ENCODE data around the gene CENPW. TPM values are rescaled to one million over a fixed set of nuclear protein-coding genes. Genes with fewer than 3 reads are reported as not detected.

Gene CENPW
- total and polyA plus RNA-seq, 9 of the 15 experiments (the other 6 are each of a cell fraction or from before 2014, with no cell fraction given) = 48.7 to 285 (median 82.8) TPM

DNA sequence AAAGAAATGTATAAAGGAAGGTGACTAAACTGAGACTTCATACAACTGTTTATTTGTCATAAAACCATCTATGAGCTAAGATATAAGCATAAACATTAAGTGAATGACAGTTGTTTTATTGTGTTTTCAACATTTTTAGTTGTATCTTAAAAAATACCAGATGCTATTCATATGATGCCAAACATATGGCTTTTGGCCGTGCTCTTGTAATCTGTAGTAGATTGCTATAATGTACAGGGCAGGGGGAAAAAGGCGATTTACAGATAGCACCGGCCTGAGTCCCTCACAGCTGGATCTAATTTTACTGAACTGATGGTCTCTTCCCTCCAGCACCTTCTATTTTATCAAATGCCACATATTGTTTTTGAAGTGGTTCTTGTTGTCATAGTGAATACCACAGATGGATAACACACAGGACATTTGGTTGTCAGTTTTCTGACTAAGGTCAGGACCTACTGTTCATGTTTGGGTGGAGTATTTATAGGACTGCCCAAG is 48.2 kb downstream of the CENPW start:
- H3K4me3 ChIP-seq = no peak overlapping the region
- no TSS peak for BruUV-seq (replicated peaks)
- no peak for ATAC-seq
- CTCF ChIA-PET (ENCODE audit: low intra/inter-chr PET ratio) = no interaction called here
- H3K4me1 ChIP-seq (replicated peaks in 1 of 2; ENCODE audit: control insufficient read depth in 2 of 2, insufficient read depth in 2 of 2, low read length in 2 of 2) = no peaks in the 10 kb centered on the region
- H3K36me3 ChIP-seq (ENCODE audit: control insufficient read depth, insufficient read depth, low read length) = no peaks in the 10 kb centered on the region
- FAIRE-seq = no peak
- intact Hi-C loops (cut with micrococcal nuclease) (no loop called here), in situ Hi-C loops (cut with MboI) (no loop called here)
- no peak overlapping the region for H3K4me2 ChIP-seq (ENCODE audit: insufficient read depth, low read length)
- no peaks in the 10 kb centered on the region for H3K9me3 ChIP-seq (replicated peaks; ENCODE audit: control insufficient read depth, insufficient read depth, low read depth, low read length)
- H4K20me1 ChIP-seq (replicated peaks; ENCODE audit: control insufficient read depth, insufficient read depth, low read length) = no peaks in the 10 kb centered on the region
- POLR2A ChIA-PET = no interaction called here
- no peaks in the 10 kb centered on the region for H3K9me1 ChIP-seq (ENCODE audit: control insufficient read depth, insufficient read depth, low read length)
- H3K27ac ChIP-seq (ENCODE audit: extremely low read depth, low read depth, low read length) = no peak overlapping the region
- no peak for TF ChIP-seq BCL6 (CRISPR knock-in tag; IDR thresholded peaks at IDR 0.05)
- no peak for TF ChIP-seq ZNF766 (CRISPR knock-in tag; conservative IDR thresholded peaks at IDR 0.05)
- TF ChIP-seq EWSR1 (IDR thresholded peaks at IDR 0.05; ENCODE audit: borderline replicate concordance, low read depth, partially characterized antibody) = no peak
- TF ChIP-seq ETS2 (tag; IDR thresholded peaks at IDR 0.05; ENCODE audit: borderline replicate concordance, poor library complexity, severe bottlenecking) = no peak
- TF ChIP-seq, protein P1, sequence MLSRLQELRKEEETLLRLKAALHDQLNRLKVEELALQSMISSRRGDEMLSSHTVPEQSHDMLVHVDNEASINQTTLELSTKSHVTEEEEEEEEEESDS (CRISPR knock-in tag; IDR thresholded peaks at IDR 0.05) = no peak
- no peak for TF ChIP-seq SRSF7 (optimal IDR thresholded peaks at IDR 0.05; ENCODE audit: low read depth, low read length)
- TF ChIP-seq, protein P2, sequence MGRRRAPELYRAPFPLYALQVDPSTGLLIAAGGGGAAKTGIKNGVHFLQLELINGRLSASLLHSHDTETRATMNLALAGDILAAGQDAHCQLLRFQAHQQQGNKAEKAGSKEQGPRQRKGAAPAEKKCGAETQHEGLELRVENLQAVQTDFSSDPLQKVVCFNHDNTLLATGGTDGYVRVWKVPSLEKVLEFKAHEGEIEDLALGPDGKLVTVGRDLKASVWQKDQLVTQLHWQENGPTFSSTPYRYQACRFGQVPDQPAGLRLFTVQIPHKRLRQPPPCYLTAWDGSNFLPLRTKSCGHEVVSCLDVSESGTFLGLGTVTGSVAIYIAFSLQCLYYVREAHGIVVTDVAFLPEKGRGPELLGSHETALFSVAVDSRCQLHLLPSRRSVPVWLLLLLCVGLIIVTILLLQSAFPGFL (CRISPR knock-in tag; IDR thresholded peaks at IDR 0.05) = no peak
- no peak overlapping the region for H2AFZ ChIP-seq (ENCODE audit: low read depth, low read length)
- H3K9ac ChIP-seq (ENCODE audit: insufficient read depth in 1 of 2, low read depth in 2 of 2, low read length in 2 of 2) = no peak overlapping the region
- DNase-seq (ENCODE audit: extremely low read depth in 1 of 4, low spot score in 3 of 4) = no peak
- no peaks in the 10 kb centered on the region for H3K79me2 ChIP-seq (ENCODE audit: control insufficient read depth, insufficient read depth, low read length)
- no peaks in the 10 kb centered on the region for H3K27me3 ChIP-seq (ENCODE audit: control insufficient read depth in 2 of 2, insufficient read depth in 2 of 2, low read length in 2 of 2)
- 0% methylated on average over 3 of the region's 3 CpGs for WGBS (ENCODE audit: insufficient coverage, low coverage, missing lambda C conversion rate)

Data from K562 (cell line).